HL-60 (cell line): Measurements from ENCODE around the gene EMP3.

Experiments
- GABPA ChIP-seq: IDR thresholded peaks from 2 replicates; pipeline ENCODE4 v1.6.1; 2012; ENCODE audit warnings: low read depth
- REST ChIP-seq: IDR thresholded peaks from 2 replicates; pipeline ENCODE4 v1.6.1; 2012; ENCODE audit warnings: low read depth; ENCODE audit not compliant: insufficient replicate concordance
- TF ChIP-seq, protein P1 (sequence below): IDR thresholded peaks from one replicate; pipeline ENCODE4 v1.5.1; 2011; ENCODE audit warnings: low read length, control low read depth, inconsistent platforms; ENCODE audit not compliant: insufficient read depth

GRCh38 chr19:48348045-48348444, 22.7 kb downstream of the EMP3 start:
- TF ChIP-seq REST (no peak), GABPA (no peak)
- TF ChIP-seq, protein P1, sequence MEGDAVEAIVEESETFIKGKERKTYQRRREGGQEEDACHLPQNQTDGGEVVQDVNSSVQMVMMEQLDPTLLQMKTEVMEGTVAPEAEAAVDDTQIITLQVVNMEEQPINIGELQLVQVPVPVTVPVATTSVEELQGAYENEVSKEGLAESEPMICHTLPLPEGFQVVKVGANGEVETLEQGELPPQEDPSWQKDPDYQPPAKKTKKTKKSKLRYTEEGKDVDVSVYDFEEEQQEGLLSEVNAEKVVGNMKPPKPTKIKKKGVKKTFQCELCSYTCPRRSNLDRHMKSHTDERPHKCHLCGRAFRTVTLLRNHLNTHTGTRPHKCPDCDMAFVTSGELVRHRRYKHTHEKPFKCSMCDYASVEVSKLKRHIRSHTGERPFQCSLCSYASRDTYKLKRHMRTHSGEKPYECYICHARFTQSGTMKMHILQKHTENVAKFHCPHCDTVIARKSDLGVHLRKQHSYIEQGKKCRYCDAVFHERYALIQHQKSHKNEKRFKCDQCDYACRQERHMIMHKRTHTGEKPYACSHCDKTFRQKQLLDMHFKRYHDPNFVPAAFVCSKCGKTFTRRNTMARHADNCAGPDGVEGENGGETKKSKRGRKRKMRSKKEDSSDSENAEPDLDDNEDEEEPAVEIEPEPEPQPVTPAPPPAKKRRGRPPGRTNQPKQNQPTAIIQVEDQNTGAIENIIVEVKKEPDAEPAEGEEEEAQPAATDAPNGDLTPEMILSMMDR = no peak
